GM18498 (cell line): Measurements from ENCODE around the gene NAIF1.
A peak's percentile ranks its signal among the peaks of the same experiment; 100 is the strongest.
"Not testable (repeated sequence)": the region's sequence is repeated elsewhere in the genome, so short reads cannot be mapped to it uniquely, and the experiment has no call there.

ENCODE experiments used
- ATAC-seq: cut with Tn5 transposase; IDR thresholded peaks from one replicate; pipeline ENCODE4 v1.9.1; 2021; ENCODE audit warnings: mild to moderate bottlenecking, moderate library complexity; ENCODE audit not compliant: unreplicated experiment

Gene NAIF1

DNA sequence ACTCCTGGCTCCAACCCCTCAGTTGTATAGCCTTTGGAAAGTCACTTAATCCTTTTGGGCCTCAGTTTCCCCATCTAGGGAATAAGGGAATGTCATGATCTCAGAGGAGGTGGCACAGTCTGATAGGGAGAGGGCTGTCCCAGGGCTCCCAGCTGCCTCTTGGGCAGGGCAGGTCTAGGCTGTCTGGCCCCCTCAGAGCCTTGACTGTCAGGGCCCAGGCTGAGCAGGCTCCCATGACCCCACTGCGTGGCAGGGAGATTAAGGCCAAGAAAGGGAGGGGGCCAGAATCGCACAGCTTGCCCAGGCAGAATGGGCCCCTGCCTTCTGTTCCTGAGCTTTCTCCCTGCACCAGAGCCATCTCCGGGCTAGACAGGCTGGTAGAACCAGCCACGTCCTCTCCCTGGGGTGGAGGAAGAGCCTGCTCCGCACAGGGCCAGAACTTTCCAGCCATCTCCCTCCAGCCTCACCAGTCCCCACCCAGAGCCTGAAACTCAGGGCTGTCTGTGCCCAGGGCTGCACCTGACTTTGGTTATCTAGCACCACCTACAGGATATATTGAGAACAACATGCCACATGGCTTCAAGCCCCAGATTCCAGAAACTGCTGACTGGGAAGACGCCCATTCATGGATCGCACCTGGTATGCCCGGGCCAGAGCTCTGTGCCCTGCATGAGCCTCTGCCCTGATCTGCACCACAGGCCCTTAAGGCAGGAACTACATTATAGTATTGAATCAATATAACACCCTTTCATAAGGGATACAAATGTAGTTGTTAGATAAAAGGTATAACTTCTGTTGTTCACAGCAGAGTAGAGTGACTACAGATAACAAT is 32.1 kb downstream of the NAIF1 start:
- peak; percentile 48 for ATAC-seq

DNA sequence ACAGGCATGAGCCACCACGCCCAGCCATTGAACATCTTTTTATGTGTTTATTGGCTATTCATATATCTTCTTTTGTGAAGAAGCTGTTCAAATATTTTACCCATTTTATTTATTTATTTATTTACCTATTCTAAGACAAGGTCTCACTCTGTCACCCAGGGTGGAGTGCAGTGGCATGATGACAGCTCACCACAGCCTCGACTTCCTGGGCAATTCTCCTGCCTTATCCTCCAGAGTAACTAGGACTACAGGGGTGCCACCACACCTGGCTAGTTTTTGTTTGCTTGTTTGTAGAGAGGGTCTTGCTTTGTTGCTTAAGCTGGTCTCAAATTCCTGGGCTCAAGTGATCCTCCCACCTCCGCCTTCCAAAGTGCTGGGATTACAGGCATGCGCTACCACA is 33.5 kb downstream of the NAIF1 start:
- no peak for ATAC-seq

DNA sequence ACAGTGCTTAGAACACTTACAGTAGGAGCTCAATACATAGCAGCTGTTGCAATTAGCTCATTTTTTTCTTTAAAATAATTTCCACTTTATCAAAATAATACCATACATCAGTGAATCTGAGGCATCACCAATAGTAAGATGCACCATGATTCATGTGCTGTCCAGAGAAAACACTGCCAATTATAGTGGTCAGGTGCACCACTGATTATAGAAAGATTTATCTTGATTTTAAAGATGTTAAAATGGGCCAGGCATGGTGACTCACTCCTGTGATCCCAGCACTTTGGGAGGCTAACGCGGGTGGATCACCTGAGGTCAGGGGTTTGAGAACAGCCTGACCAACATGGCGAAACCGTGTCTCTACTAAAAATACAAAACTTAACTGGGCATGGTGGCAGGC is 39.4 kb downstream of the NAIF1 start:
- ATAC-seq, result no peak

DNA sequence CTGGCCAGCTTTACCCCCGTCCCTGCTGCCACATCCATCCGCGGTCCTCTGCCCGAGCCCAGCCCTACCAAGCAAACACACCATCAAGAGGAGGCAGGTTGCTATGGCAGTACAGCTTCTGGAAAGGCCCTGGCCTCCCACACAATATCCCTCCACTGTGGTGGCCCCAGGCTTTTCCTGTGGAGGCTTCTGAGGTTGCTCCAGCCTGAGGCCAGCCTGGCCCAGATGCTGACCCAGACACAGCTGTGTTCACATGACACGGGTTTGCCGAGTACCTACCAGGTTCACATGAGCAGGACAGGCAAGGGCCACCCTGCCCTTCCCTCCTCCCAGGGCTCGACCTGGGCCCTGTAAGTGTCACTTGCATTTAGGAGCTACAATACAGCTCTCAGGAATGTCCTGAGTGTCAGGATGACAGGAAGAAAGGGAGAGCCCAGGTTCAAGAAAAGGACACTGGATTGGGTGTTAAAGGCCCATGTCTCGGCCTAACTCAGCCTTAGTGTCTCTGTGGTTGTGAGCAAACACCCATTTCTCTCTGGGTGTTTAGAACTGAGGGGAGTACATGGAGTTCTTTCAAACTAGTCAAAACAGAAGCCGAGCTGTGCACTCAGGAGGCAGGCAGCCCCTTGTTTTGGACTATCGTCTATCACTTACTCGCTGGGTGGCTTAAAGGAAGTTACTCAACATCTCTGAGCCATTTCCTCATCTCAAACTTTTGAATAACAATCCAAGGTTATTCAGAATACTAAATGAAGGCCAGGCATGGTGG is 40.2 kb downstream of the NAIF1 start:
- peak; percentile 17 for ATAC-seq

DNA sequence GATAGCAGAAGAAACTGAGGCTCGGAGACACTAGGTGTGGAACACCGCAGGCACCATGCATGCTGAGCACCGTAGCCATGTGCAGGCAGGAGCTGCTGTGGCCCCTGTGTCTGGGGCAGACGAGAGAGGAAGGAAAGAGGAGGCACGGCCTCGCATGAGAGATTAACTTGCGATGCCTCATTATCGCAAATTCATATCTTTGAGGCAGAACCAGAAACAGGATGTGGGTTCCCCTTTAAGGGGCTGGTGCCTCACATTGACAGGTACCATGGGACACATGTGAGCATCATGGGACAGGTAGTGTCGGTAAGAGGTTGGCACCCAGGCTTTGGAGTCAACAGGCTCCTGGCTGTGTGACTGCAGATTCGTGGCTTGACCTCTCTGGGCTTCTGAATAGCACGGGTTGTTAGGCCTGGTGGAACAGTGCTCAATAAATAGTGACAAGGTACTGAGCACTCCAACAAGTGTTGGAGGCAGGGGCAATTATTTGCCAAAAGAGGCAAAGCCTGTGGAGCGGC is 40.8 kb downstream of the NAIF1 start:
- ATAC-seq, result peak; percentile 49

DNA sequence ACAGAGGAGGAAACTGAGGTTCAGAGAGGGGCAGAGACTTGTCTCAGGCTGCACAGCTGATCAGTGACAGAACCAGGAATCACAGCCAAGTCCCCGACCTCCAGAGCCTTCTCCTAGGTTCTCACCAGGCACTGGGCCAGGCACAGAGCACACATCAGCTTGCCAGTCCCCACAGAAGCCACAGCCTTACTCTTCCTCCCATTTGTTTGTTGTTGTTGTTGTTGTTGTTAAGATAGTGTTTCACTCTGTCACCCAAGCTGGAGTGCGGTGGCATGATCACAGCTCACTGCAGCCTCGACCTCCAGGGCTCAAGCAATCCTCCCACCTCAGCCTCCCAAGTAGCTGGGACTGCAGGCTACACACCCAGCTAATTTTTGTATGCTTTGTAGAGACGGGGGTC is 41.4 kb downstream of the NAIF1 start:
- ATAC-seq, result no peak

DNA sequence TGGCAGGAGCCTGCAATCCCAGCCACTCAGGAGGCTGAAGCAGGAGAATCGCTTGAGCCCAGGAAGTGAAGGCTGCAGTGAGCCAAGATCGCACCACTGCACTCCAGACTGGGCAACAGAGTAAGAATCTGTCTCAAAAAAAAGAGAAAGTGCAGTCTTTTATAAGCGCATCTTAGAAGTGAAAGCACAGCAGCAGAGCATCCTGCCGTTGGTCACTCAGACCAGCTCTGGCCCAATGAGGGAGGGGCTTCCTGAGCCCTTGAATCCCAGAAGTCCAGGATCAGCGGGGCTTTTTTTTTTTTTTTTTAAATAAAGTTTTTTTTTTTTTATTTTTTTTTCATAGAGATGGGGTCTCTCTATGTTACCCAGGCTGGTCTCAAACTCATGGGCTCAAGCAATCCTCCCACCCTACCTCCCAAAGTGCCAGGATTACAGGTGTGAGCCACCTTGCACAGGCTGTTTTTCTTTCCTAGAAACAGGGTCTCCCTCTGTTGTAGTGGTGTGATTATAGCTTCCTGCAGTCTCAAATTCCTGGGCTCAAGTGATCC is 42.3 kb downstream of the NAIF1 start:
- ATAC-seq, result no peak

DNA sequence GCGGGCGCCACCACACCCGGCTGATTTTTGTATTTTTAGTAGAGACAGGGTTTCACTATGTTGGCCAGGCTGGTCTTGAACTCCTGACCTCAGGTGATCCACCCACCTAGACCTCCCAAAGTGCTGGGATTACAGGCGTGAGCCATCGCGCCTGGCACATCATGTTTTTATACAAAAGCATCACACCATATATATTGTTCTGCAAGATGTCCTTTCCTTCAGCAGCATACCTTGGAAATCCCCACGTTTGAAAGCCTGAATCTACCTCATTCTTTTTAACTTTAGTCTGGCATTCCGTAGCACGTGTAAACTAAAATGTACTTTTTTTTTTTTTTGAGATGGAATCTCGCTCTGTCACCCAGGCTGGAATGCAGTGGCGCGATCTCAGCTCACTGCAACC is 43.4 kb downstream of the NAIF1 start:
- not testable (repeated sequence) for ATAC-seq

DNA sequence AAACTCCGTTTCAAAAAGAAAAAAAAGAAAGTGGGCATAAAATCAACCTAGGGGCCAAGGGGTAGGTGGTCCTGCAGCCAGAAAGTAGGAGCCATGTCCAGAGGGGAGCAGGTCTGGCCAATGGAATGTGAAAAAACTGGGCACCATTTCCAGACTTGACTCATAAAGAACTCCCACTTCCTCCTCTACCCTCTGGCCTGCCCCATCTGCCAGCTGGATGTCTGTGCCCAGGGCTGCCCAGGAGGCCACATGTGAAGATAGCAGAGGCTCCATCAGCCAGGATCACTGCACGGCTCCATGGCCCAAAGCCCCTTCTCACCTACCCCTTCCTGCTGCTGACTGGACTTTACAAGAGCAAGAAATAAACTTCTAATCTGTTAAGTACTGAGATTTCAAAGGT is 44.2 kb downstream of the NAIF1 start:
- no peak for ATAC-seq

DNA sequence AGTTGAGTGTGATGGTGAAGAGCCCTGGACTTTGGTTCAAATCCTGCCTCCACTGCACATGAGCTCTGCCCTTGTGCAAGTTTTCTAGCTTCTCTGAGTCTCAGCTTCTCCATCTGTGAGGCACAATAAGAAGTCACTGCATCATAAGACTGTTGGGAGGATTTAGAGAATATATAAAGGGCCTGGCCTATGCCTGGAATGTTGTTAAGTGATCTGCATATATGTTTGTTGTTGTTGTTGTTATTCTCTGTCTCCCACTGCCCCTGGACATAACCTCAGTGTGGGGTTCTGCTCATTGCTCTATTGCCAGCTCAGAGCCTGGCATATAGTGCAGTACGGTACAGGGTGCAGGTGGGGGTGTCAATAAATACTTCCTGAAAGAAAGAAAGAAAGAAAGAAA is 46.0 kb downstream of the NAIF1 start:
- ATAC-seq, result no peak

DNA sequence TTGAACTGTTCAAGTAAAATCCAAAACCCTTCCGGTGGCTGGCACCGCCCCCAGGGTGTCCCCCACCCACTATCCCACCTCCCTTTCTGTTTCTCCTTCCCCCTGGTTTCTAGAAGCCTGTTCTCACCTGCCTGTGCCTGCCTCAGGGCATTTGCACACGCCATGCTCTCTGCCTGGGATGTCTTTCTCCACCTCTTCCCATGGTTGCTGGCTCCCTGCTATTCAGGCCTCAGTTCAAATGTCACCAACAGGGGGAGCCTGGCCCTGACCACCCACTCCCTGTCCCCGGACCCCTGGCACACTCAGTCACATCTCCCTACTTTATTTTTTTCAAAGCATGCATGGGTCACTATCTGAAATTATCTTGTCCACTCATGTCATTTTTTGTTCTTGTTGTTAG is 46.4 kb downstream of the NAIF1 start:
- no peak for ATAC-seq

DNA sequence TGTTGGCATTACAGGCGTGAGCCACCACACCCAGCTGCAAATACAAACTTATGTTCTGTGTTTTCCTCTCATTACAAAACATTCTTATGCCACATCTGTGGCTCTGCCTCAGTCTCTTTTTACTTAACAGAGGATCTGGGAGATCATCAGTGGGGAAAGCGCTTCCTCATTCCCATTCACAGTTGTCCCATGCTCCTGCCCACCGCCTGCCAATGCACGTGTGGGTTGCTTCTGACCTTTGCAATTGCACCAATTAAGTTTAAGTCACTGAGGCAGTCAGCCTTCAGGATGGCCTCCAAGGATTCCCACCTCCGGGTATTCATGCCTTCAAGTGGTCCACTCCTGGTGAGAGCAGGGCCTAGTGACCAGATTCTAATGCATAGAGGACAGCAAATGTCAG is 51.4 kb downstream of the NAIF1 start:
- no peak for ATAC-seq
